ENCODE results near the gene NHLRC2.

NHLRC2 gene

DNA sequence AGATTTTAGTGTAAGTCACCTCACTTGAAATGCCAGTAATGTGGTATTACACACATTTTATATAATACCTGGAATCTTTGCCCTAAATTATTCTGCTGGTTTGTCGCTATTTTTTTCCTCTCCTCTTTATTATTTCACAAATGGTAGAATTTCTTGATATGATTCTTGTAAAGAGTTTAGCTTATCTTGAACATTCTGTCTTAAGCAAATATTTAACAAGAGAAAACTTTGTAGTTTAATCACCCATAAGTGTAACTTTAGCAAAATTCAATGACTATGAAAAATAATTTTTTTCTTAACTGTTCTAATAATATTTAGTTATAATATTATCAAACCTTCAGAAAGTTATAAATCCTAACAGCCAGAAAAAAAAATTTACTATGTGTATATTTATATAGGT, 56.7 kb downstream of the NHLRC2 start:
- TF ChIP-seq, protein P1, sequence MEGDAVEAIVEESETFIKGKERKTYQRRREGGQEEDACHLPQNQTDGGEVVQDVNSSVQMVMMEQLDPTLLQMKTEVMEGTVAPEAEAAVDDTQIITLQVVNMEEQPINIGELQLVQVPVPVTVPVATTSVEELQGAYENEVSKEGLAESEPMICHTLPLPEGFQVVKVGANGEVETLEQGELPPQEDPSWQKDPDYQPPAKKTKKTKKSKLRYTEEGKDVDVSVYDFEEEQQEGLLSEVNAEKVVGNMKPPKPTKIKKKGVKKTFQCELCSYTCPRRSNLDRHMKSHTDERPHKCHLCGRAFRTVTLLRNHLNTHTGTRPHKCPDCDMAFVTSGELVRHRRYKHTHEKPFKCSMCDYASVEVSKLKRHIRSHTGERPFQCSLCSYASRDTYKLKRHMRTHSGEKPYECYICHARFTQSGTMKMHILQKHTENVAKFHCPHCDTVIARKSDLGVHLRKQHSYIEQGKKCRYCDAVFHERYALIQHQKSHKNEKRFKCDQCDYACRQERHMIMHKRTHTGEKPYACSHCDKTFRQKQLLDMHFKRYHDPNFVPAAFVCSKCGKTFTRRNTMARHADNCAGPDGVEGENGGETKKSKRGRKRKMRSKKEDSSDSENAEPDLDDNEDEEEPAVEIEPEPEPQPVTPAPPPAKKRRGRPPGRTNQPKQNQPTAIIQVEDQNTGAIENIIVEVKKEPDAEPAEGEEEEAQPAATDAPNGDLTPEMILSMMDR (conservative IDR thresholded peaks at IDR 0.05; ENCODE audit: low read depth, low read length) = no peak
- no peaks in the 10 kb centered on the region for H4K20me1 ChIP-seq (ENCODE audit: insufficient read depth)
- no peak overlapping the region for H3K4me2 ChIP-seq
- no peak overlapping the region for H3K27ac ChIP-seq
- no peak overlapping the region for H2AFZ ChIP-seq (ENCODE audit: low read depth)
- no peak overlapping the region for H3K9ac ChIP-seq
- H3K79me2 ChIP-seq (ENCODE audit: insufficient read depth, low read depth) = no peaks in the 10 kb centered on the region
- H3K4me3 ChIP-seq (IDR thresholded peaks at IDR 0.05; ENCODE audit: insufficient read depth, low read depth, low read length) = no peak overlapping the region
- H3K4me1 ChIP-seq (ENCODE audit: low read depth, poor library complexity, severe bottlenecking) = no peaks in the 10 kb centered on the region
- H3K27me3 ChIP-seq (ENCODE audit: insufficient read depth, low read depth) = no peaks in the 10 kb centered on the region
- H3K36me3 ChIP-seq (ENCODE audit: insufficient read depth) = no peaks in the 10 kb centered on the region

DNA sequence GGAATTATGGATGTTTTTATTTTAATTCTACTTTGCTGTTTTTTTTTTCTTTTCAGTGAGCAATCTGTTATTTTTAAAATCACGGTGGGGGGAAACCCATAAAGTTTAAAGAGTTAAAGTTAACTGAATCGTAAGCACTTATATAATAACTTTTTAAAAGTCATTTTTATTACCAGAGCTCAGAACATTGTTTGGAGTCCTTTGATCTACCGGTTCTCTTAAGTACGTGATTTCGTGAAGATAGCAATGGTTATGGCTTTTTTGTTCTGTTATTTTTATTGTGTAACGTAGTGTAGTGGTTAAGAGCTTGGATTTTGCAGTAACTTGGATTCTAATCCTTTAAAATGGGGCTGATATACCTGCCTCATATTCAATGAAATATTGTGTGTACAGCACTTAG, 57.4 kb downstream of the NHLRC2 start:
- H3K4me2 ChIP-seq = no peak overlapping the region
- TF ChIP-seq, protein P1 (conservative IDR thresholded peaks at IDR 0.05; ENCODE audit: low read depth, low read length) = no peak
- H3K27ac ChIP-seq = no peak overlapping the region
- no peak overlapping the region for H2AFZ ChIP-seq (ENCODE audit: low read depth)
- no peaks in the 10 kb centered on the region for H3K27me3 ChIP-seq (ENCODE audit: insufficient read depth, low read depth)
- no peaks in the 10 kb centered on the region for H3K79me2 ChIP-seq (ENCODE audit: insufficient read depth, low read depth)
- H3K4me1 ChIP-seq (ENCODE audit: low read depth, poor library complexity, severe bottlenecking) = no peaks in the 10 kb centered on the region
- H3K9ac ChIP-seq = no peak overlapping the region
- H4K20me1 ChIP-seq (ENCODE audit: insufficient read depth) = no peaks in the 10 kb centered on the region
- no peaks in the 10 kb centered on the region for H3K36me3 ChIP-seq (ENCODE audit: insufficient read depth)
- no peak overlapping the region for H3K4me3 ChIP-seq (IDR thresholded peaks at IDR 0.05; ENCODE audit: insufficient read depth, low read depth, low read length)

- Histone ChIP-seq H2AFZ (ENCODE audit: low read depth) (no peak overlapping the region), H3K27me3 (ENCODE audit: insufficient read depth, low read depth) (no peaks in the 10 kb centered on the region), H3K4me2 (no peak overlapping the region), H3K27ac (no peak overlapping the region), H3K36me3 (ENCODE audit: insufficient read depth) (no peaks in the 10 kb centered on the region), H3K4me3 (IDR thresholded peaks at IDR 0.05; ENCODE audit: insufficient read depth, low read depth, low read length) (no peak overlapping the region), H3K9ac (no peak overlapping the region), H3K79me2 (ENCODE audit: insufficient read depth, low read depth) (no peaks in the 10 kb centered on the region), H3K4me1 (ENCODE audit: low read depth, poor library complexity, severe bottlenecking) (no peaks in the 10 kb centered on the region), H4K20me1 (ENCODE audit: insufficient read depth) (no peaks in the 10 kb centered on the region)
- TF ChIP-seq, protein P1 (conservative IDR thresholded peaks at IDR 0.05; ENCODE audit: low read depth, low read length) = no peak
Measured at GRCh38 chr10:113912582-113912981, 58.1 kb downstream of the NHLRC2 start.

- H3K9ac ChIP-seq = no peak overlapping the region
- TF ChIP-seq, protein P1 (conservative IDR thresholded peaks at IDR 0.05; ENCODE audit: low read depth, low read length) = no peak
- no peaks in the 10 kb centered on the region for H3K79me2 ChIP-seq (ENCODE audit: insufficient read depth, low read depth)
- H3K4me1 ChIP-seq (ENCODE audit: low read depth, poor library complexity, severe bottlenecking) = no peaks in the 10 kb centered on the region
- no peaks in the 10 kb centered on the region for H3K27me3 ChIP-seq (ENCODE audit: insufficient read depth, low read depth)
- no peak overlapping the region for H3K4me2 ChIP-seq
- H2AFZ ChIP-seq (ENCODE audit: low read depth) = no peak overlapping the region
- no peak overlapping the region for H3K4me3 ChIP-seq (IDR thresholded peaks at IDR 0.05; ENCODE audit: insufficient read depth, low read depth, low read length)
- H3K36me3 ChIP-seq (ENCODE audit: insufficient read depth) = no peaks in the 10 kb centered on the region; the same call in 1 of the 2 replicates
- no peak overlapping the region for H3K27ac ChIP-seq
- no peaks in the 10 kb centered on the region for H4K20me1 ChIP-seq (ENCODE audit: insufficient read depth)
Measured at GRCh38 chr10:113914956-113915355, 60.5 kb downstream of the NHLRC2 start.
